Transverse colon (tissue), 4 donors: ENCODE measurements around the gene CHURC1. TPM values are rescaled to one million over a fixed set of nuclear protein-coding genes. Genes with fewer than 3 reads are reported as not detected.
A peak's percentile ranks its signal among the peaks of the same experiment; 100 is the strongest.

Source experiments
- DNase-seq: peaks from one replicate; pipeline ENCODE4 v3.0.0-alpha.2; 2019
- H3K27ac ChIP-seq, 4 donors: fragments of 200-600 bp; sonication (generic); 2 replicates each; pipeline ENCODE4 v1.5.1; 2016 to 2018; ENCODE audit warnings: inconsistent platforms in 4 of 4
- H3K27me3 ChIP-seq: fragments of 200-600 bp; sonication (generic); 2 replicates; pipeline ENCODE4 v1.5.1; 2017; ENCODE audit warnings: inconsistent platforms
- H3K36me3 ChIP-seq, 4 donors: fragments of 200-600 bp; sonication (generic); 2 replicates each; pipeline ENCODE4 v1.5.1; 2017 to 2019; ENCODE audit warnings: inconsistent platforms in 4 of 4
- H3K4me1 ChIP-seq, 4 donors: fragments of 200-600 bp; sonication (generic); 2 replicates each; pipeline ENCODE4 v1.5.1; 2017 to 2020; ENCODE audit warnings: inconsistent platforms in 4 of 4
- H3K4me3 ChIP-seq, 4 donors: fragments of 200-600 bp; sonication (generic); 1 replicate in 1 of 4; 2 replicates in 3 of 4; pipeline versions ENCODE4 v1.5.1 to v1.6.1; 2017 to 2019; ENCODE audit warnings: inconsistent platforms in 4 of 4
- H3K9me3 ChIP-seq, 2 donors: fragments of 200-600 bp; sonication (generic); 2 replicates each; pipeline ENCODE4 v1.5.1; 2017 to 2019; ENCODE audit warnings: inconsistent platforms in 2 of 2
- EP300 ChIP-seq: sonication (generic); formaldehyde crosslinking; IDR thresholded peaks from one replicate; pipeline ENCODE4 v1.6.1; 2017; ENCODE audit warnings: antibody characterized with exemption, low read depth
- POLR2A ChIP-seq: fragments of 450-650 bp; IDR thresholded peaks from one replicate; pipeline ENCODE4 v1.6.1; 2016; ENCODE audit warnings: antibody characterized with exemption, mild to moderate bottlenecking, moderate library complexity
- POLR2AphosphoS5 ChIP-seq, 3 donors: sonication (generic); formaldehyde crosslinking; IDR thresholded peaks; one replicate each; pipeline ENCODE4 v1.6.1; 2016; ENCODE audit warnings: antibody characterized with exemption in 3 of 3
- WGBS, 2 donors: methylation state at CpG; one replicate each; pipeline ENCODE4 v1.1.5; 2018; ENCODE audit warnings: low coverage in 1 of 2; 5-methylcytosine and 5-hydroxymethylcytosine counted together
- in situ Hi-C, 4 donors: fragments of 200-750 bp; cut with MboI; loops; one replicate each; pipeline versions ENCODE4 v1.15.0 to v1.15.1; 2017; ENCODE audit warnings: low sequenced_read_pairs in 3 of 4, low pct_ligation_motif_present in 1 of 4, low pct_unique_long_range_greater_than_20kb in 1 of 4
- intact Hi-C: fragments of 100-400 bp; cut with DNase I; formaldehyde crosslinking; loops from one replicate; pipeline ENCODE4 v1.15.1; 2023; ENCODE audit warnings: low total_unique reads
- total RNA-seq, 4 donors: library from RNA; depleted of rRNA; stranded (reverse); fragments of >200 nt; gene quantifications; one replicate each; pipeline ENCODE4 v1.1.0, GENCODE V29; 2016
- TF ChIP-seq, protein P1 (sequence below), 5 experiments: fragments of 200-600 bp in 3 of 5; fragments of 450-650 bp in 2 of 5; sonication (generic) in 3 of 5; IDR thresholded peaks; 1 replicate in 2 of 5; 2 replicates in 3 of 5; pipeline ENCODE4 v1.5.1; 2016 to 2017; ENCODE audit warnings: antibody characterized with exemption in 5 of 5, inconsistent platforms in 3 of 5, mild to moderate bottlenecking in 2 of 5, moderate library complexity in 1 of 5

CHURC1 gene
- total RNA-seq, 4 donors from 2014 or later = 26.5 to 104 (median 78.6) TPM

DNA sequence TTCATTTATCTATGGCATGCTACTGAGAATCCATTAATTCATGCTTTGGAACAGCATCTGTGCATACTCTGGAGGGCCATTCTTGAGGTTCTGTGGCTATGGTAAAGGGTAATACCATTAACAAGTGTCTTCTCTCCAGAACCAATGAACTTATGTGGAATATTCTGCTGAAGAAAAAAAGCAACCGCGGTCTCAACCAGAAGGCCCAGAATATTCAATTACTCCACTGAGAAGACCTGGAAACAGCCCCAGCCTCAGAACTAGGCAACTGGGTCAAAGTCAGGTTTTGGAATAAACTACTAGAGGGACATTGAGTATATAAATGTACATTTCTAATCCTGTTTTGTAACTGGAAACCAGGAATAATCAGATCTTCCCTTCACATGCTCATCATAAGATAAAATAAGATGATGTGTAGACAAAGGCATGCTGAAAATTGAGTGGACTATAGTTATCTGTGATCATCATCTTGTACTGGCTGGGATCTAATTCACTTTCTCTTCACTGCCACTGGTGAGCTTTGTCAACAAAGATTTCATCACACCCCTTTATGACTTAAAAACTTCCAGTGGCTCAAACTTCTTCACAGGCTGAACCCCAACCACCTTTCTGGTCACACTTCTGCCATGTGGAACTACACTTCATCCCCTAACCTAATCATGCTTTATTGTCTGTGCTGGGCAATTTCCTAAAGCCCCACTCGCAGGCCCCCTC, 40.6 kb upstream of the CHURC1 start:
- intact Hi-C loops = no loop called here
- WGBS, 2 donors = 62 to 78% methylated on average over 3 of the region's 3 CpGs
- no peaks in the 10 kb centered on the region for H3K36me3 ChIP-seq
- no peak overlapping the region for H3K4me3 ChIP-seq
- H3K27ac ChIP-seq = no peak overlapping the region
- H3K27me3 ChIP-seq = peaks cover 35% of the 10 kb centered on the region
- in situ Hi-C loops = loop anchor here in 1 of 4 donors (25.0 kb wide), 1 partner anchor 511 kb away; no protein-coding TSS in a partner anchor
- DNase-seq = no peak
- H3K9me3 ChIP-seq = no peaks in the 10 kb centered on the region
- no peaks in the 10 kb centered on the region for H3K4me1 ChIP-seq
- no peak for TF ChIP-seq POLR2A
- TF ChIP-seq, protein P1, sequence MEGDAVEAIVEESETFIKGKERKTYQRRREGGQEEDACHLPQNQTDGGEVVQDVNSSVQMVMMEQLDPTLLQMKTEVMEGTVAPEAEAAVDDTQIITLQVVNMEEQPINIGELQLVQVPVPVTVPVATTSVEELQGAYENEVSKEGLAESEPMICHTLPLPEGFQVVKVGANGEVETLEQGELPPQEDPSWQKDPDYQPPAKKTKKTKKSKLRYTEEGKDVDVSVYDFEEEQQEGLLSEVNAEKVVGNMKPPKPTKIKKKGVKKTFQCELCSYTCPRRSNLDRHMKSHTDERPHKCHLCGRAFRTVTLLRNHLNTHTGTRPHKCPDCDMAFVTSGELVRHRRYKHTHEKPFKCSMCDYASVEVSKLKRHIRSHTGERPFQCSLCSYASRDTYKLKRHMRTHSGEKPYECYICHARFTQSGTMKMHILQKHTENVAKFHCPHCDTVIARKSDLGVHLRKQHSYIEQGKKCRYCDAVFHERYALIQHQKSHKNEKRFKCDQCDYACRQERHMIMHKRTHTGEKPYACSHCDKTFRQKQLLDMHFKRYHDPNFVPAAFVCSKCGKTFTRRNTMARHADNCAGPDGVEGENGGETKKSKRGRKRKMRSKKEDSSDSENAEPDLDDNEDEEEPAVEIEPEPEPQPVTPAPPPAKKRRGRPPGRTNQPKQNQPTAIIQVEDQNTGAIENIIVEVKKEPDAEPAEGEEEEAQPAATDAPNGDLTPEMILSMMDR (IDR thresholded peaks at IDR 0.05) = no peak
- TF ChIP-seq EP300 = no peak

DNA sequence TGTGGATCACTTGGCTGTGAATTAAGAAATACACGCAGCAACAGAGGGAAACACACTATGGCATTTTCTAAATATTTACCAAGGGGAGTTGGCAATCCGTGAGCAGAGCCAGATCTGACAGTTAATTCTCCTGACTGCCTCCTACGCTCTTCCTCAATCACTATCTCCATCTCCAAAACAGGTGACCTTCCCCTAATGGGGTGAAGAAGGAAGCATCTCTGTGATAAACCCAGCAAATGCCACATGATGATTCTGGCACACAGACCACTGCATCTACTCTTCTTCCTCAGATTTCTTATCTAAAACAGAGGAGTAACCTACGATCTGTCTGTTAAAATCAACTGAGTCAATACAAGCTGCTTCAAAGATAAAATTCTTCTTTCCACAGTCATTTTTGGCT, 38.9 kb upstream of the CHURC1 start:
- TF ChIP-seq EP300 (no peak), POLR2AphosphoS5 (IDR thresholded peaks at IDR 0.05) (no peak), POLR2A (no peak)
- TF ChIP-seq, protein P1 (IDR thresholded peaks at IDR 0.05) = no peak
- no peaks in the 10 kb centered on the region for H3K9me3 ChIP-seq
- peaks cover 4 to 14% (median 10%) of the 10 kb centered on the region in 4 donors for H3K4me1 ChIP-seq
- H3K36me3 ChIP-seq = no peaks in the 10 kb centered on the region
- in situ Hi-C loops = loop anchor here in 1 of 4 donors (25.0 kb wide), 1 partner anchor 213 kb away; no protein-coding TSS in a partner anchor
- DNase-seq = no peak
- H3K27me3 ChIP-seq = peaks cover 48% of the 10 kb centered on the region
- H3K4me3 ChIP-seq = no peak overlapping the region
- intact Hi-C loops = no loop called here
- no peak overlapping the region for H3K27ac ChIP-seq
- 30 to 65% methylated on average over 1 to 4 of the region's 4 CpGs for WGBS, 2 donors

DNA sequence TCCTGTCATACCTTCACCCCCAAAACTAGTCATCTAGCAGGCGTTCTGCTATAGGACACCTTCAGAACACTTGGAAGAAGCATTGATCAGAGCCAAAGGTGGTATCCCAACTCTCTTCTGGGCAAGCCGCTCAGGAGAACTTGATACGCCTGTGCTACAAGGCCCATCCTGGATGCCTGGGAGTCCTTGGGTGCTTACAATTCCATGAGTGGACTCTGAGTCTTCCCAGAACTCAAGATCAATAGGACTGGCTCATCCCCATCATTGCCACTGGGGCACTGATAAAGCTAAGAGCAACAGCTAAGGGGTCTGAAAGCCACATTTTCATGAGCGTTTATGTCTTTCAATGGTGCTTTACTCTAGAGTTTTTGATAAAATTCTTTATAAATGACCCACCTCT, 36.4 kb upstream of the CHURC1 start:
- DNase-seq = no peak
- 80 to 100% methylated on average over 1 to 4 of the region's 4 CpGs for WGBS, 2 donors
- peaks cover 4 to 20% (median 14%) of the 10 kb centered on the region in 4 donors for H3K4me1 ChIP-seq
- H3K36me3 ChIP-seq = no peaks in the 10 kb centered on the region
- in situ Hi-C loops = loop anchor here in 1 of 4 donors (25.0 kb wide), 1 partner anchor 216 kb away; no protein-coding TSS in a partner anchor
- TF ChIP-seq, protein P1 (IDR thresholded peaks at IDR 0.05) = no peak
- TF ChIP-seq POLR2AphosphoS5 (IDR thresholded peaks at IDR 0.05) (no peak), EP300 (no peak), POLR2A (no peak)
- peaks cover 67% of the 10 kb centered on the region for H3K27me3 ChIP-seq
- H3K9me3 ChIP-seq = no peaks in the 10 kb centered on the region
- intact Hi-C loops = no loop called here
- H3K27ac ChIP-seq = no peak overlapping the region
- H3K4me3 ChIP-seq = no peak overlapping the region

DNA sequence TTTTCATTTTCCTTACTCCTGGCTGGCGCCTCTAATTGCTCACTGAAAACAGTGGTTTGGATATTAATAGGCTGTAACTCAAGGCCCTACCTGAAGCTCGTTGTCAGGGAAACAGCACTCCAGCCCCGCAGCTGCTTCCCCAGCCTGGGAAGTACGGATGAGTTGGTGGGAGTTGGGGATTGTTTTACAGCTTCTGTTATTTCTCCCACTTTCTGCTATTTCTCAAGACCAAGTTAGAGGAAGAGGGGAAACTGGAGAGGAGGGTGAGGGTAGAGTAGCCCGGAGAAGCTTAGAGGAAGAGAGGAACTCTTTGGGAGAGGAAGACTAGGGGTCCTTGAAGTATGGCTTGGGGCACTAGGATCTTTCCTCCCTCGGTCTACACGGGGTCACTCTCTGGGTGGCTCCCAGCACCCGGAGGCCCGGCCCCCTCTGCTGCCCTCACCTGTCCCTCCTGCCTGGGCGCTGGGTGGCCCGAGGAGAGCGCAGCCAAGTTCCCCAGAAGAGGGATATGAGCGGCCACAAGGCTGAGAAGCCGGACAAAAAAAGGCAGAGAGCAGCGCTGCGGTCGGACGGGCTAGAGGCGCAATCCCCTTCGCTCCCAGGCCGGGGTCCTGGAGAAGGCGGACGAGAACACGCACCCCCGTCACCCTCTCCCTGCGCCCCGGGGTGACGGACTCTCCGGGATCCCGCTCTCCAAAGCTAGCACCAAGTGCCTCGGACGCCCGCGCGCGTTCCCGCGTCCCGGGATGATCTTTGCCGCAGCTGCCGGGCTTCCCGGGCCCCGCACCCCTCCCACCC, 35.2 kb upstream of the CHURC1 start:
- TF ChIP-seq POLR2A (no peak), EP300 (no peak), POLR2AphosphoS5 (IDR thresholded peaks at IDR 0.05) (no peak)
- TF ChIP-seq, protein P1 (IDR thresholded peaks at IDR 0.05) = no peak
- peak overlapping the region; percentile 44 to 73 (median 50) for H3K4me3 ChIP-seq
- 9 to 17% methylated on average over 8 to 40 of the region's 43 CpGs for WGBS, 2 donors
- intact Hi-C loops = no loop called here
- peaks cover 76% of the 10 kb centered on the region for H3K27me3 ChIP-seq
- H3K36me3 ChIP-seq = no peaks in the 10 kb centered on the region
- in situ Hi-C loops = loop anchor here in 1 of 4 donors (25.0 kb wide), 1 partner anchor 217 kb away; no protein-coding TSS in a partner anchor
- peaks cover 4 to 20% (median 14%) of the 10 kb centered on the region in 4 donors for H3K4me1 ChIP-seq
- DNase-seq = peak; percentile 12
- no peak overlapping the region for H3K27ac ChIP-seq
- H3K9me3 ChIP-seq = no peaks in the 10 kb centered on the region
